Endothelial cell of umbilical vein (primary cell): Measurements from ENCODE around the gene FMNL2. TPM values are rescaled to one million over a fixed set of nuclear protein-coding genes. Genes with fewer than 3 reads are reported as not detected.

Source experiments
- BruUV-seq: library from RNA; stranded (reverse); fragments of 400-500 nt; replicated peaks from 2 replicates; lab custom pipeline; 2021; lab: Mats Ljungman, UMichigan
- CTCF ChIA-PET: fragments of 300-600, 350-600 bp; sonication (Branson Sonifier 250); formaldehyde crosslinking; loops from one replicate; lab custom pipeline; 2021; ENCODE audit warnings: antibody characterized with exemption, inconsistent platforms; lab: Charles Lee
- POLR2A ChIA-PET: fragments of 300-600, 350-600 bp; sonication (Branson Sonifier 250); formaldehyde crosslinking; loops from one replicate; lab custom pipeline; 2021; ENCODE audit warnings: antibody characterized with exemption, inconsistent platforms; lab: Charles Lee
- DNase-seq: peaks from one replicate; pipeline ENCODE4 v3.0.0-alpha.2; 2011; ENCODE audit warnings: low read depth, low spot score
- FAIRE-seq: peaks from 2 replicates; lab custom pipeline; 2011; peaks lifted over from hg19 to GRCh38; lab: Jason Lieb, UNC
- H2AFZ ChIP-seq: 2 replicates; pipeline ENCODE4 v1.6.0; 2012; ENCODE audit warnings: low read depth, low read length, control low read depth, inconsistent platforms
- H3K27ac ChIP-seq: 2 replicates; pipeline ENCODE4 v1.5.1; 2011; ENCODE audit warnings: low read depth, mild to moderate bottlenecking, control low read depth, low read length, moderate library complexity; ENCODE audit not compliant: insufficient read depth
- H3K27me3 ChIP-seq, 2 experiments: 2 replicates each; pipeline versions ENCODE4 v1.6.0 to v1.6.1; 2011; ENCODE audit warnings: low read length in 2 of 2, mixed read lengths in 1 of 2; ENCODE audit not compliant: control insufficient read depth in 2 of 2, insufficient read depth in 2 of 2
- H3K36me3 ChIP-seq, 2 experiments: 2 replicates in 1 of 2; 3 replicates in 1 of 2; pipeline ENCODE4 v1.5.1; 2011; ENCODE audit warnings: low read length in 2 of 2, mild to moderate bottlenecking in 1 of 2, moderate library complexity in 1 of 2; ENCODE audit not compliant: control insufficient read depth in 2 of 2, insufficient read depth in 2 of 2; ENCODE audit errors: extremely low read depth in 1 of 2
- H3K4me1 ChIP-seq: 3 replicates; pipeline ENCODE4 v1.5.1; 2011; ENCODE audit warnings: mild to moderate bottlenecking, low read length; ENCODE audit not compliant: control insufficient read depth, insufficient read depth; ENCODE audit errors: extremely low read depth
- H3K4me2 ChIP-seq: 2 replicates; pipeline ENCODE4 v1.6.1; 2011; ENCODE audit warnings: low read length, control low read depth, mixed read lengths; ENCODE audit not compliant: insufficient read depth
- H3K4me3 ChIP-seq, 3 experiments: fragments of 200-600 bp in 1 of 3; sonication (generic), shearing (Covaris generic) in 1 of 3; replicated peaks in 1 of 3; 2 replicates each; pipeline ENCODE4 v1.5.1; 2011 to 2016; ENCODE audit warnings: control low read depth in 3 of 3, low read length in 3 of 3, mild to moderate bottlenecking in 2 of 3, inconsistent platforms in 1 of 3, low read depth in 1 of 3, moderate library complexity in 1 of 3; ENCODE audit not compliant: insufficient read depth in 1 of 3
- H3K79me2 ChIP-seq: 2 replicates; pipeline ENCODE4 v1.6.0; 2012; ENCODE audit warnings: low read length, inconsistent platforms; ENCODE audit not compliant: control insufficient read depth, insufficient read depth
- H3K9ac ChIP-seq: replicated peaks from 2 replicates; pipeline ENCODE3; 2011; ENCODE audit warnings: low read length, control low read depth; ENCODE audit not compliant: insufficient read depth; ENCODE audit errors: extremely low read depth
- H3K9me1 ChIP-seq: replicated peaks from 3 replicates; pipeline ENCODE4 v1.6.0; 2011; ENCODE audit warnings: mild to moderate bottlenecking, low read length; ENCODE audit not compliant: control insufficient read depth, insufficient read depth; ENCODE audit errors: extremely low read depth
- H3K9me3 ChIP-seq: replicated peaks from 2 replicates; pipeline ENCODE4 v1.5.1; 2012; ENCODE audit warnings: low read length, inconsistent platforms; ENCODE audit not compliant: control insufficient read depth, insufficient read depth
- H4K20me1 ChIP-seq: replicated peaks from 2 replicates; pipeline ENCODE3; 2011; ENCODE audit warnings: mild to moderate bottlenecking, low read length; ENCODE audit not compliant: control insufficient read depth, insufficient read depth; ENCODE audit errors: extremely low read depth
- CTCF ChIP-seq, 2 donors: IDR thresholded peaks; 1 replicate in 1 of 2; 2 replicates in 1 of 2; pipeline ENCODE4 v1.5.1; 2011; ENCODE audit warnings: low read length in 2 of 2, mild to moderate bottlenecking in 2 of 2, moderate library complexity in 2 of 2, control low read depth in 1 of 2, inconsistent platforms in 1 of 2, low read depth in 1 of 2; ENCODE audit not compliant: insufficient read depth in 1 of 2; ENCODE audit errors: extremely low read depth in 1 of 2
- EZH2 ChIP-seq: IDR thresholded peaks from 2 replicates; pipeline ENCODE4 v1.6.1; 2012; ENCODE audit warnings: borderline replicate concordance, low read depth, mild to moderate bottlenecking, moderate library complexity, low read length, inconsistent platforms; ENCODE audit not compliant: severe bottlenecking
- FOS ChIP-seq: IDR thresholded peaks from 2 replicates; pipeline ENCODE4 v1.6.1; 2011; ENCODE audit warnings: mild to moderate bottlenecking, low read length, moderate library complexity, borderline replicate concordance; ENCODE audit not compliant: insufficient read depth
- GATA2 ChIP-seq: IDR thresholded peaks from 2 replicates; pipeline ENCODE4 v1.7.0; 2011; ENCODE audit warnings: low read depth, mild to moderate bottlenecking, moderate library complexity, mixed read lengths, low read length; ENCODE audit not compliant: insufficient read length, insufficient read depth
- JUN ChIP-seq: IDR thresholded peaks from 2 replicates; pipeline ENCODE4 v1.6.1; 2011; ENCODE audit warnings: borderline replicate concordance, low read depth; ENCODE audit not compliant: insufficient read length, insufficient read depth
- MAX ChIP-seq: IDR thresholded peaks from 2 replicates; pipeline ENCODE4 v1.6.1; 2011; ENCODE audit not compliant: insufficient read depth, insufficient read length
- MYC ChIP-seq: IDR thresholded peaks from one replicate; pipeline ENCODE4 v1.6.1; 2011; ENCODE audit warnings: mild to moderate bottlenecking, low read depth, low read length
- POLR2A ChIP-seq: IDR thresholded peaks from 2 replicates; pipeline ENCODE4 v1.6.1; 2012; ENCODE audit warnings: low read depth, mild to moderate bottlenecking, control low read depth, low read length
- POLR2AphosphoS5 ChIP-seq: IDR thresholded peaks from 2 replicates; pipeline ENCODE4 v1.6.1; 2012; ENCODE audit warnings: low read depth, mild to moderate bottlenecking, control low read depth, low read length, moderate library complexity; ENCODE audit not compliant: insufficient read depth
- dilution Hi-C: fragments of 300-500 bp; cut with MboI; formaldehyde crosslinking; loops from one replicate; pipeline ENCODE4 v1.15.0; 2019; ENCODE audit warnings: low sequenced_read_pairs; ENCODE audit not compliant: extremely low pct_ligation_motif_present
- intact Hi-C: fragments of 100-400 bp; cut with micrococcal nuclease; formaldehyde crosslinking; loops from one replicate; pipeline ENCODE4 v1.10.0; 2022
- polyA plus RNA-seq, 4 experiments: library from polyadenylated mRNA; depleted of rRNA in 3 of 4; stranded (reverse) in 3 of 4; unstranded in 1 of 4; fragments of >200 nt; gene quantifications; 2 replicates each; pipeline versions ENCODE4 v1.2.1 to v1.2.3, GENCODE V29; 2011 to 2012; ENCODE audit warnings: missing spikeins in 1 of 4
- total RNA-seq: library from RNA; stranded (reverse); gene quantifications from 2 replicates; pipeline ENCODE4 v1.2.3, GENCODE V29; 2021

The FMNL2 gene
- total and polyA plus RNA-seq, 2 donors (not counting 3 experiments of a cell fraction or from before 2014, with no cell fraction given) = 8.3 to 28.0 TPM

GRCh38 chr2:152564754-152565551 lies 230.0 kb downstream of the FMNL2 start:
- Histone ChIP-seq H3K9me1 (no peaks in the 10 kb centered on the region), H3K36me3 (no peaks in the 10 kb centered on the region), H3K9ac (no peak overlapping the region), H3K4me1 (no peaks in the 10 kb centered on the region), H3K27me3 (no peaks in the 10 kb centered on the region), H2AFZ (no peak overlapping the region), H3K79me2 (no peaks in the 10 kb centered on the region), H3K27ac (no peak overlapping the region), H3K9me3 (no peaks in the 10 kb centered on the region), H3K4me2 (no peak overlapping the region), H3K4me3 (no peak overlapping the region), H4K20me1 (no peaks in the 10 kb centered on the region)
- TF ChIP-seq POLR2A (no peak), GATA2 (no peak), MAX (no peak), JUN (no peak), FOS (no peak), POLR2AphosphoS5 (no peak), EZH2 (no peak), MYC (no peak), CTCF (IDR thresholded peaks at IDR 0.05; ENCODE audit: extremely low read depth in 1 of 2, insufficient read depth in 1 of 2, low read depth in 1 of 2, low read length in 2 of 2) (no peak)
- BruUV-seq = no TSS peak
- dilution Hi-C loops (no loop called here), intact Hi-C loops (no loop called here)
- ChIA-PET POLR2A (no interaction called here), CTCF (no interaction called here)
- FAIRE-seq (no peak), DNase-seq (no peak)
